HG02798 (cell line): ENCODE data around the gene VMP1.
"Not testable (repeated sequence)": the region's sequence is repeated elsewhere in the genome, so short reads cannot be mapped to it uniquely, and the experiment has no call there.

ENCODE experiments used
- ATAC-seq: cut with Tn5 transposase; IDR thresholded peaks from one replicate; pipeline ENCODE4 v1.9.1; 2021; ENCODE audit warnings: mild to moderate bottlenecking; ENCODE audit not compliant: unreplicated experiment, poor library complexity

The VMP1 gene

DNA sequence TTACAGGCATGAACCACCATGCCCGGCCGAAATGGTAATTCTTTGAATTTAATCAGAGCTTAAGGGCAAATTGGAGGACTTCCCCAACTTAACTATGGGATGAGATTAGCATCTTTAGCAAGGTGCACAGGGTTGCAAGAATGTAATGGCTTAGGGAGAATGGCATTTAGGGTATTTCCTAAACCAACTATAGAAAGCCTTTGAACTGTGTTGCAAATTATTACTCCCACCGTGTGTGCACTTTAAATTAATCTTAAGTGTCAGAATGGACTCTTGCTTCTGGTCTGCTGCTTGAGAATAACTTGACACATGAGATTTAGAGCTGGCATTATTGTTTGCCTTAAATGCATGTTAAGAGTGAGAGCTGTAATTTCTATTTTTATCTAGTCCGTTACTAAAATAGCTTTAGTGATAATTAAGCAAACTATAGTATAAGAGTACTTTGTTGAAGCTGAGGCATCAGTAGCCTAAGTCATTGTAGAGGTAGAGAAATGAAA, 125.5 kb downstream of the VMP1 start:
- no peak for ATAC-seq

DNA sequence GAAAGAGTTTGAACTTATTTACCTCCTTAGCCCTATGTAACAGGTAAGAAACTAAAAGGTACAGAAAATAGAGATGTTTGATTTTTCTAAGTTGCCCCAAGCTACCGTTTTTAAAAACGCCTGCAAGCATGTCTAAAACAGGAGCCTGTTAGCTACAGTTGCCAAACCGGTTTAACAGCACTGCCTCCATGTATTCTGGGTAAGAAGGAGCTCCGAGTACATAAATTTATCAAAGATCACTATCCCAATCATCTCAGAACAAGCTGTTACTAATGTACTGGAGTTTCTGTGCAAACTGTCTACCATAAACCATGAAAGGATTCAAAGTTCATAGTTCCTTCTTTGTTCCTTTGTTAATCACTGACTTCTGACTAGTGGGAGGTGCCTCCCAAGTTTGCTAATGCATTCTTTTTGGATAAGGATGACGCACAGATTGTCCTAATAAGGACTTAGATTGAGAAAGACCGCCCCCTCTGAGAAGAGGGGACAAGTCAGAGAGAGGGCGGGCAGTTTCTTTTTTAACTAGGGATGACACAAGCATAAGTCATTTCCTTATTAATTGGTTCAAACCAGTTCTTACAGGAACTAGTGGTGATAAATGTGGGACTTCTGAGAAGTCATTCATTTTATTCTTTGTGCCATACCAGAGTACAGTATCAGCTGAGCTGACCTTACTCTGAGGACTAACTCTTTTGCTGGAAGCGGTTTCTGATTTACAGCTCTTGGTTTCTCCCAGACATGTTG, 130.0 kb downstream of the VMP1 start:
- ATAC-seq, result peak; percentile 83

DNA sequence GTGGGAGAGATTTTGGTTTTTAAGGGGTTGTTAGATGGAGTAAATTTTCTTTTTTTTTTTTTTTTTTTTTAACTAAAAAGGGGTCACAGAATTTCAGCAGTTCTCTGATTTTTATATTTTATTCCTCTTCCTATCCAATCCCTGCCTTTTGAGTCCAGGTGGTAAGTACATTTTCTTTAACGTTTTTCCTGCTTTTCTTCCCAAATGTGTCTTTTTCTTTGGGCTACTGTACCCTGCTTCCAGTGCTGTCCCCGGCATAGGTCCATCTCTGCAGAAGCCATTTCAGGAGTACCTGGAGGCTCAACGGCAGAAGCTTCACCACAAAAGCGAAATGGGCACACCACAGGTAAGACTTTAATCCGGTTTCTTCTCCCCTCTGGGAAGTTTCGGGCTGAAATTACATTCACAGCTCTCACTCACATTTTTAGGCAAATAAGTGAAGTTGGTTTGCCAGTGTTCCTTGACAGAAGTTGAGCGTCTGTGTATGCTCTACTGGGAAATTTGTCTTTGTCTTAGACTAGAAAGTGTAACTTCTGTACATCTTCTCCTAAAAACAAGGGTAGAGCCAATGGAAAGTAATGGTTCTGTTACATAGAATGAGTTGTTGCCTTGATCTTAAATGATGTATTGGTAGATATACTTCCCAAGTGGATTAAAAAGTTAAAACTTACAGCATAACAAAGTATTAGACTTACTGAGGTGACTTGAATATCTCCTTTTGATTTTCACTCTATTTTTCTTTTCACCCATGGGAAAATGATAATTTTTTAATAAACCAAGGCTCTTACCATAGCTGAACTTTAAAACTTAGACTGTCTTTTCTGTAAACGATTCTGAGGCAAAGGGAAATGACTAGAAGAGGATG, 130.8 kb downstream of the VMP1 start:
- ATAC-seq, result no peak

DNA sequence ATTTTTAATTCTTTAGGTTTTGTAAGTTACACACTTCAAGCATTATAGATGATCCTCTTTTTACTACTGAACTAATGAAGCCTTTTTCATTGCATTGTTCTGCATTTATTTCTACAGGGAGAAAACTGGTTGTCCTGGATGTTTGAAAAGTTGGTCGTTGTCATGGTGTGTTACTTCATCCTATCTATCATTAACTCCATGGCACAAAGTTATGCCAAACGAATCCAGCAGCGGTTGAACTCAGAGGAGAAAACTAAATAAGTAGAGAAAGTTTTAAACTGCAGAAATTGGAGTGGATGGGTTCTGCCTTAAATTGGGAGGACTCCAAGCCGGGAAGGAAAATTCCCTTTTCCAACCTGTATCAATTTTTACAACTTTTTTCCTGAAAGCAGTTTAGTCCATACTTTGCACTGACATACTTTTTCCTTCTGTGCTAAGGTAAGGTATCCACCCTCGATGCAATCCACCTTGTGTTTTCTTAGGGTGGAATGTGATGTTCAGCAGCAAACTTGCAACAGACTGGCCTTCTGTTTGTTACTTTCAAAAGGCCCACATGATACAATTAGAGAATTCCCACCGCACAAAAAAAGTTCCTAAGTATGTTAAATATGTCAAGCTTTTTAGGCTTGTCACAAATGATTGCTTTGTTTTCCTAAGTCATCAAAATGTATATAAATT, 132.3 kb downstream of the VMP1 start:
- ATAC-seq, result no peak

- no peak for ATAC-seq
These were observed 133.1 kb downstream of the VMP1 start for GRCh38 chr17:59840329-59841090.

DNA sequence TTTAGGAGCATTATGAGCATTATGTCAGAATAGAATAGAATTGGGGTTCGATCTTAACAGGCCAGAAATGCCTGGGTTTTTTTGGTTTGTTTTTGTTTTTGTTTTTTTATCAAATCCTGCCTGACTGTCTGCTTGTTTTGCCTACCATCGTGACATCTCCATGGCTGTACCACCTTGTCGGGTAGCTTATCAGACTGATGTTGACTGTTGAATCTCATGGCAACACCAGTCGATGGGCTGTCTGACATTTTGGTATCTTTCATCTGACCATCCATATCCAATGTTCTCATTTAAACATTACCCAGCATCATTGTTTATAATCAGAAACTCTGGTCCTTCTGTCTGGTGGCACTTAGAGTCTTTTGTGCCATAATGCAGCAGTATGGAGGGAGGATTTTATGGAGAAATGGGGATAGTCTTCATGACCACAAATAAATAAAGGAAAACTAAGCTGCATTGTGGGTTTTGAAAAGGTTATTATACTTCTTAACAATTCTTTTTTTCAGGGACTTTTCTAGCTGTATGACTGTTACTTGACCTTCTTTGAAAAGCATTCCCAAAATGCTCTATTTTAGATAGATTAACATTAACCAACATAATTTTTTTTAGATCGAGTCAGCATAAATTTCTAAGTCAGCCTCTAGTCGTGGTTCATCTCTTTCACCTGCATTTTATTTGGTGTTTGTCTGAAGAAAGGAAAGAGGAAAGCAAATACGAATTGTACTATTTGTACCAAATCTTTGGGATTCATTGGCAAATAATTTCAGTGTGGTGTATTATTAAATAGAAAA, 133.8 kb downstream of the VMP1 start:
- ATAC-seq, result not testable (repeated sequence)

DNA sequence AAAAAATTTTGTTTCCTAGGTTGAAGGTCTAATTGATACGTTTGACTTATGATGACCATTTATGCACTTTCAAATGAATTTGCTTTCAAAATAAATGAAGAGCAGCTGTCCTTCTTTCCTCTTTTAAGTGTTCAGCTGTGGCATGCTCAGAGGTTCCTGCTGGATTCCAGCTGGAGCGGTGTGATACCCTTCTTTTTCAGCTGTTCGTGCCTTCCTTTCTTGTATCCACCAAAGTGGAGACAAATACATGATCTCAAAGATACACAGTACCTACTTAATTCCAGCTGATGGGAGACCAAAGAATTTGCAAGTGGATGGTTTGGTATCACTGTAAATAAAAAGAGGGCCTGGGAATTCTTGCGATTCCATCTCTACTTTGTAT, 134.4 kb downstream of the VMP1 start:
- ATAC-seq, result not testable (repeated sequence)

DNA sequence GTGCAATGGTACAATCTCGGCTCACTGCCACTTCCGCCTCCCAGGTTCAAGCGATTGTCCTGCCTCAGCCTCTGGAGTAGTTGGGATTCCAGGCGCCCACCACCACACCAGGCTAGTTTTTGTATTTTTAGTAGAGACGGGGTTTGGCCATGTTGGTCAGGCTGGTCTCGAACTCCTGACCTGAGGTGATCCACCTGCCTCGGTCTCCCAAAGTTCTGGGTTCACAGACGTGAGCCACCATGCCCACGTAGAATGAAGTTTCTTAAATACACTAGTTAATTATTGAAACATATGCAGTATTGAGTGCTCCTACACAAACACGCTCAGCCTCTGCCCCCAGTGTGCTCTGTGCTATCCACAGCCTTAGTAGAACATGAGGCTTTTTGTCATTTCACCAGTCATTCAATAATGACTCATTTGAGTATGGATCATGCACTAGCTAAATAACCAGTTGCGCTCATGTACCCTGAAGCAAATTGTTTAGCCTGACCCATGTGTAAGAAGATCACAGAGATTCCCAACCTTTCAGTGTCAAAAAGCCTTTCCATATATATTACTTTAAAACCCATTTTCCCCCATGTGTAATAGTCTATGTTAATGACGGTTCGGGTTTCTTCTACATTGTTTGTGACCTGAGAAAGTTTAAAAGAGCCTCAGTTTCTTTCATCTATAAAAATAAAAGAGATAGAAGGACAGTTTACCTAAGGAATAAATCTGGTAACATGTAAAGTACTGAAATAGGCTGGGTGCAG, 135.6 kb downstream of the VMP1 start:
- ATAC-seq, result peak; percentile 33

GRCh38 chr17:59844884-59845594, 137.6 kb downstream of the VMP1 start:
- no peak for ATAC-seq

DNA sequence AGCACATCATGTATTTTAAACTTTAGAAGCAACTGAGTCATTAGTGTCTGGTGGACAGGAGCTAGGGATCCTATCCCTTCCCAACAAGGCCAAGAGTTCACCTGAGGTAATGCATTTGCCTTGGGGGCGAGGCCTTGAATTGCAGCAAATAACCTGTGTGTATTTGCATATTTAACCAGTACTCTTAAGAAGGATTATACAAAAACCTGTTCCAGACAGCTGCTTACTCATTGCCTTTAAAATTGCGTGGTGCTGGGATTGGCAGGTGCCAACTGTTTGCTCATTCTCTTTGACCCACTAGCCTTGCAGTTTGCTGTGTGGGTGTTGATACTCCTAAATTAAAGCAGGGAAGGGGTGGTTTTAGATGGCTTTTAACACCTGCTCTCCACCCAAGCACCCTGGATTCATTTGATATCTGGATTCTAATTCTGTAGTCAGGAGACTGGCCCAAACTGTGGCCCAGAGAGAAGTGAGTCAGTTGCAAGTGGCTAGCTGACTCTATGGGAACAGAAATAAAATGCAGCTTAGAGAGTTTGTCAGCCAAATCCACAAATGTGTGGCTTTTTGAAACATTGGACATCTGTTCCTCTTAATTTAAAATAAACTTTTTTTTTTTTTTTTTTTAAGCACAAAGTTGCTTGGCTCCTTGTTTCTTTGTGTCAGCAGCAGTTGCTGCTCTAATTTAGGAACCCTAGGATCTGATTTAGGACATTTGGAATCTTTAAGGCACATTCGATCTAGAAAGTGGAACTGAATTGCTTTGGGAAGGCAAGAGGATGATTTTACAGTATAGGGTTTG, 138.3 kb downstream of the VMP1 start:
- peak; percentile 25 for ATAC-seq

- peak; percentile 54 for ATAC-seq
These were observed 139.1 kb downstream of the VMP1 start for GRCh38 chr17:59846394-59847165.

- ATAC-seq, result no peak
These were observed 140.9 kb downstream of the VMP1 start for GRCh38 chr17:59848385-59848668.

DNA sequence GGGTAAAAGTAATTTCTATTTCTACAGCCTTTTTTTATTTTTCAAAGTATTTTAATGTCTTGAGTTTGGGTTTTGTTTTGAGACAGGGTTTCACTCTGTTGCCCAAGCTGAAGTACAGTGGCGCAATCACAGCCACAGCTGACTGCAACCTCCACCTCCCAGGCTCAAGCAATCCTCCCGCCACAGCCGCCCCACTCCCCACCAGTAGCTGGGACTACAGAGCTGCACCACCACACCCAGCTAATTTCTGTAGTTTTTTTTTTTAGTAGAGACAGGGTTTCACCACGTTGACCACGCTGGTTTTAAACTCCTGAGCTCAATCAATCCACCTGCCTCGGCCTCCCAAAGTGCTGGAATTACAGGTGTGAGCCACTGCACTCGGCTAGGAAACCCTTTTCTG, 141.3 kb downstream of the VMP1 start:
- peak; percentile 35 for ATAC-seq

DNA sequence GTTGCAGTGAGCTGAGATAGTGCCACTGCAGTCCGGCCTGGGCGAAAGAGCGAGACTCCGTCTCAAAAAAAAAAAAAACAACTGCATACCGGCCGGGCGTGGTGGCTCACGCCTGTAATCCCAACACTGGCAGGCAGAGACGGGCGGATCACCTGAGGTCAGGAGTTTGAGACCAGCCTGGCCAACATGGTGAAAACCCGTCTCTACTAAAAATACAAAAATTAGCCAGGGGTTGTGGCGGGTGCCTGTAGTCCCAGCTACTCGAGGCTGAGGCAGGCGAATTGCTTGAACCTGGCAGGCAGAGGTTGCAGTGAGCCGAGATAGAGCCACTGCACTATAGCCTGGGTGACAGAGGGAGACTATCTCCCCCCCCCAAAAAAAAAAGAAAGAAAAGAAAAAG, 142.9 kb downstream of the VMP1 start:
- not testable (repeated sequence) for ATAC-seq

- no peak for ATAC-seq
These were observed 144.3 kb downstream of the VMP1 start for GRCh38 chr17:59851439-59852375.

- ATAC-seq, result not testable (repeated sequence)
These were observed 145.4 kb downstream of the VMP1 start for GRCh38 chr17:59852847-59853167.
